Measurements from ENCODE around the gene ADAMTSL1.

DNA sequence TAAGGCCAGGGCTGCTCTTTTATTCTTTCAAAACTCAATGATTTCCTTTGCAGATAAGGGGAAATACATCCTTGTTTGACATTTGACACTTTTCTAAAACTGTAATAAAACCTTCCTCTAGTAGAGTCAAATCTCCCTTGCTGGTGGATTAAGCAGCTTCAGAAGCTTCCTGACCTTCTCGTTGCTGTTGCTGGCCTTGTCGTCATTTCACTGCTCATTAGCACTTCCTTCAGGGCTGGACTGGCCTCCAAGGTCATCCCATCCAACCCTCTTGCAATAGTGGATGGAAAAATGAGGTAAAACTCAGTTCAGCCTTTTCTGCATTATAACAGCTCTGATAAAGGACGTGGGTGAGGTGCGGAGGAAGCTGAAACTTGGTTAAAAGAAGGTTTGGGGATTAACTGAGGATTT lies 1.1 kb upstream of the ADAMTSL1 start:
- no peak for TF ChIP-seq SCRT2 (tag by site-specific recombination; IDR thresholded peaks at IDR 0.05)
- no peak for TF ChIP-seq CTCF (tag by site-specific recombination; IDR thresholded peaks at IDR 0.05)
- no peak for TF ChIP-seq ZNF747 (tag by site-specific recombination; IDR thresholded peaks at IDR 0.05)
- no peak for TF ChIP-seq MEIS1 (CRISPR knock-in tag; IDR thresholded peaks at IDR 0.05; ENCODE audit: borderline replicate concordance)
- no peak for TF ChIP-seq ZSCAN16 (tag by site-specific recombination; IDR thresholded peaks at IDR 0.05)
- TF ChIP-seq ZBTB8A (tag by site-specific recombination; IDR thresholded peaks at IDR 0.05) = no peak
- TF ChIP-seq SALL2 (tag by site-specific recombination; IDR thresholded peaks at IDR 0.05; ENCODE audit: borderline replicate concordance) = no peak
- TF ChIP-seq ZNF292 (tag by site-specific recombination; IDR thresholded peaks at IDR 0.05; ENCODE audit: borderline replicate concordance, low read depth) = no peak
